ENCODE results near the gene FBXL19. TPM values are rescaled to one million over a fixed set of nuclear protein-coding genes. Genes with fewer than 3 reads are reported as not detected.

Gene FBXL19
- polyA plus RNA-seq, 1 donor: 10.3 TPM

GRCh38 chr16:30947859-30948666 is 24.7 kb downstream of the FBXL19 start:
- DNase-seq: peak; percentile 93

DNA sequence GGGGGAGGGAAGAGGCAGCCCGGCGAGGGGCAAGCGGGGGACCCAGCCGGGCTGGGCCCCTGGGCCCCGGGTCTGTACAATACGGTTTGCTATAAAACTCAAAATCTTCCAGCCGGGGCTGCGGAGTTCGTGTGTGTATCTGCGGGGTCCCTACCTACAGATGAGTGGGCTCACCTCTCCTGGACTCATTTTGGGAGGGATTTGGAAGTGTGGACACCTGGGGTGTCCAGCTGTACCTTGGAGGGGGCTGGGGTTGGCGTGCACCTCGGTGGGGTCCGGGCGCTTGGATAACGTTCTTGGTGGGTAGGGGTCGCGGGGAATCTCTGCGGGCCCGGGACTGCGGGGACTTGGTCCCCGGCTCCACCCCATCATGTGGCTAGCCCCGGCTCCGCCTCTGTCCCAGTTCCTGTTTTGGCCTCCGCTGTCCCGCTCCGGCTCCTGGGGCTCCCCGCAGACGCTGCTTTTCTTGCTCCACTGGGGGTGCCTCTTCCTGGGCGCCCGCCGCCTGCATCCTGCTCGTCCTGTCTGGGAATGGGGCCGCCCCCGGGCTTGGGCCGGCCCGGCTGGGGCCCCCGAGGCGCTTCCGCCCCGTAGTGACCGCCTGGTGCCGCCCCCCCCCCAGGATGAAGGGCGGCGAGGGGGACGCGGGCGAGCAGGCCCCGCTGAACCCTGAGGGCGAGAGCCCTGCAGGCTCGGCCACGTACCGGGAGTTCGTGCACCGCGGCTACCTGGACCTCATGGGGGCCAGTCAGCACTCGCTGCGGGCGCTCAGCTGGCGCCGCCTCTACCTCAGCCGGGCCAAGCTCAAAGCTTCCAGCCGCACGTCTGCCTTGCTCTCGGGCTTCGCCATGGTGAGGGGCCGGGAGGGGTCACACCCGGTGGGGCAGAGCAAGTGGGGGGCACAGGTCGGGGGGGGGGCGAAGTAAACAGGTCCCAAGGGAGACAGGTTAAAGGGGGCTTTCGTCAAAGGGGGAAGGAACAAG is 25.6 kb downstream of the FBXL19 start, which contains the start of gene ORAI3:
Gene ORAI3, plus strand, starts transcription at position 402 of the 983 bp plus-strand sequence. Its CDS starts 222 bp downstream, at position 624.
- DNase-seq: peak; percentile 74

DNA sequence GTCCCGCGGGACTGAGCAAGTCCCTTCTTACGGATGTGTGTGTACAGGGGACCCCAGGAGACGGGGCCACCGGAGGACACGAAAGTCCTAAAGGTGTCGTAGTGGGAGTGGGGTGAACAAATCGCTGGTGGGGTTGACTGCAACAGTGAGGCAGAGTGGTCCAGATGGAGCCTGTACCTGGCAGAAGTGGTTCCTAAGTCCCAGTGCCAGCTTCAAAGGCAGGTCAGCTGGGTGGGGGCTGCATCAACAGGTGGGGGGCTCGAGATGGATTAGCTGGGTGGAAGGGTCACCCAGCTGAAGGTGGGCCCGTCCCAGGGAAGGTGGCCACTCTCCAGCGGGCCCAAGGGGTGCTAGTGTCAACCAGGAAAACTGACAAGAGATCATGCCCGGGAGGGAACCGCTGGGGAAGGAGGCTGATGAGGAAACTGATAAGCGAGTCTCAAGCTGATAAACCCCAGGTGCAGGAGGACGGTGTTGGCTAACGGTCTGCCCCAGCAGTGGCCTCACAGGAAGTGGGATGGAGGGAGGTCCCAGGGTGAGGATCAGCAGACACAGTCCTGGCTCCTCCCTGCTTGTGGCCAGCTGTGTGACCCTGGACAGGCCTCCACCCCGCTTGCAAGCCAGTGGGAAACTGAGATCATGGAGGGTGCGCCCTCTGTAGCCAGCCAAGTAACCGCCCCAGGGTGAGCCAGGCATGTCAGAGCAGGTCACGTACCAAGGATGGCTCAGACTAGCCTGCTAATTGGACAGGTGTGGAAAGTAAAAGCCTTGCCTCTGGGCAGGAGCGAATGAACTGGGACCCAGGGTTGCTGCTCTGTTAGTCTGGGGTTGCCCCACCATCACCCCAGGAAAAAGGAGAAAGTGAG is 26.5 kb downstream of the FBXL19 start:
- peak; percentile 73 for DNase-seq

DNA sequence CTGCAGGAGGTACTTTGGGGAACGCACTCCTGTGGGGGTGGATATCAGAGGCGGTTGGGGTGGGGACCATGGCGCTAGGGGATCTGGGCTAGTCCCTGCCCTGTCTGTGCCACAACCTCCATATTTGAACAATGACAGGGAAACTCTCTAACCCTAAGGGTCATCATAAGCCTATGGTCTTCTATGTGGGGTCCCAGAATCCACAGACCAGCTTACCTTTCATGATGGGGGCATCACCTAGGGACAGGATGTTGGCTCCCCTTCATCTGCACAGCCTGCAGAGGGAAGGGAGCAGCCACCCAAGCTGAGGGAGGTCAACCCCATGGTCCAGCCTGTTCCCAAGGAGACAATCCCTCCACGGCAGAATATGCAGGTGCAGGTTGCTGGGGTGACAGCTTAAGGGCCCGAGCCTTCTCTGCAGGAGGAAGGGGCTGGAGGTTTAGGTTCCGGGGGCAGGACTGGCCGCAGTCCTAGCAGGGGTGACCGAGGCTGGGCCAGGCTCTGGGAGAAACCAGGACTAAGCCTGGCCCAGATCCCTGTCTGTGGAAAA is 27.2 kb downstream of the FBXL19 start:
- DNase-seq: no peak

DNA sequence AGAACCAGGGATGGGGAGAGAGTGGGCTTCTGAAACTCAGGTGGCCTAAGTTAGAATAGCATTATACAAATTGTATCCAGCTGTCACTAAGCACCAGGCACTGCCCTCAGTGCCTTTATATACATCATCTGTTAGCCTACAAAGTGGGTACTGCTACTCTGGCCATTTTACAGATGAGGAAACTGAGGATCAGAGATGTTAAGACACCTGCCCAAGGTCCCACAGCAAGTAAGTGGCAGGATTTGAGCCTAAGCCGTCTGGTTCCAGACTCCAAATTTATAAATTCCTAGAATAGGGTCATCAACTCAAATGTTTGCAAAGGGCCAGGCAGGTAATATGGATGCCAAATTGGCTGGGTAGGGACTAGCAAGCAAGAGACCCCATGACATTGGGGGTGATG is 27.8 kb downstream of the FBXL19 start:
- DNase-seq: no peak

- DNase-seq: no peak
These were observed 28.4 kb downstream of the FBXL19 start for GRCh38 chr16:30951750-30952149.

- DNase-seq: no peak
These were observed 29.7 kb downstream of the FBXL19 start for GRCh38 chr16:30953111-30953510.

DNA sequence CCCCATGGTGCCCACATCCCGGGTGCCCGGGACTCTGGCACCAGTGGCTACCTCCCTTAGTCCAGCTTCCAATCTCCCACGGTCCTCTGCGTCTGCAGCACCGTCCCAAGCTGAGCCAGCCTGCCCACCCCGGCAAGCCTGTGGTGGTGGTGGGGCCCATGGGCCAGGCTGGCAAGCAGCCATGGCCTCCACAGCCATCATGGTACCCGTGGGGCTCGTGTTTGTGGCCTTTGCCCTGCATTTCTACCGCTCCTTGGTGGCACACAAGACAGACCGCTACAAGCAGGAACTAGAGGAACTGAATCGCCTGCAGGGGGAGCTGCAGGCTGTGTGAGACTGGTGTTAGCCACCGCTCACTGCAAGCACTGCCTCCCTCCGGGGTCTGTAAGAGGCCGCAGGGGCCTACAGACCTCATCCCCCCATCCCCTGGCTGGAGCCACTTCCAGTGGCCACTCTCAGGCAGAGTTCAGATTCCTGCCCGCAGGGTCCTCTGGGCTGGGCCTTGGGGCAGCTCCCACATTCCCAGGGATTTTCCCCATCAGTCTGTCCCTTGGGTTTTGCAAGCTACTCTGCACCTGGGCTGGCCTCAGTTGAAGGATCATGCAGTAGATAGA is 30.2 kb downstream of the FBXL19 start:
- peak; percentile 84 for DNase-seq

DNA sequence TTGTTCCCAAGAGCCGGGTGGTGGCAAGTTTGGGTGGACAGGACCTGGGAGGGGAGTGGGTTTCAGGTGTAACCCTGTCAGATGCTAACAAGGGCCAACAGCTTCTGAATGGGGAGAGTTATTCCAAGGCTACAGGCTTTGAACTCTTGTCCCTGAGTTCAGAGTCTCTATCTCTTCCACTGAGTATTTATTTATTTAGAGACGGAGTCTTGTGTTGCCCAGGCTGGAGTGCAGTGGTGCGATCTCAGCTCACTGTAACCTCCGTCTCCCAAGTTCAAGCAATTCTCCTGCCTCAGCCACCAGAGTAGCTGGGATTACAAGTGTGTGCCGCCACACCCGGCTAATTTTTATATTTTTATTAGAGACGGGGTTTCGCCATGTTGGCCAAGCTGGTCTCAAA is 31.6 kb downstream of the FBXL19 start:
- no peak for DNase-seq

DNA sequence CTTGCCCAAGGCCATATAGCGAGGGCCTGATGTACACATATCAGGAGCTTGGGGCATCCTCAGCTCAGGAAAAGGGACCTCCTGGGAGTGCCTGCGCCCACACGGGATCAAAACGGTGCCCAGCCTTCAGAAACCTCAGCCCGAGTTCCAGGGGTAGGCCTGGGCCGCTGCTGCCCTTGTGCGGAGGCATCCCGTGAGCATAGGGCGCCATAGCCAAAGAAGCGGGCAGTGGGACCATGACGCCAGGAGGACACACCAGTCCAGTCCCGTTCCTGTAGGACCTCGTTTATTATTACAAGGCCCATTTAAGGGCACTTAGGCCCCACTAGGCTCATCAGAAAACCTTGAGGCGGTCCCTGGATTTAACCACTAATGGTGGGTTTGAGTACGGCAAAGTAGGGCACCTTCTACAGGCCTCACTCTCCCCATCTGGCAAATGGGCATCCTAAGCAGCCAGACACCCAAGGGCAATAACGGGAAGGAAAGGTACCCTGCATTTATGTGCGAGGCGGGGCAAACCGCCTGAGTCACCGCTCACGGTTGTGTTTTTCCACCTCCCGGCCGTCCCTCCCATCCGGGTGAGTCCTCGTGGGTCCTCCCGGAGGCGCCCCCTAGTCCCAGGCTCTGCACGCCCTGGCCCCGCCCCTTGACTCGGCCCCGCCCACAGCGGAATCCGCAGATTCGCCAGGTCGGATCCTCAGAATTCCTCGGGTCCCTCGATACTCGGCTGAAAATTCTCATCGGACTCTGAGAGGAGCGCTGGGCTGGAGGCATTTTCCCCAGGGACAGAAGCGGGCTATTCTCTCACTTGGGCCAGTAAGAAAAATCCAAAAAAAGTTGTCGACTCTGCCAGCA is 33.5 kb downstream of the FBXL19 start:
- peak; percentile 81 for DNase-seq

- peak; percentile 95 for DNase-seq
These were observed 34.2 kb downstream of the FBXL19 start, which contains the start of gene SETD1A for GRCh38 chr16:30957456-30958174. TSS of gene SETD1A (plus strand) at chr16:30957754. CDS start at chr16:30958732, 978 bp downstream.

- DNase-seq: no peak
These were observed 35.1 kb downstream of the FBXL19 start for GRCh38 chr16:30958175-30959079.

GRCh38 chr16:30961384-30961783 is 38.0 kb downstream of the FBXL19 start:
- no peak for DNase-seq

- DNase-seq: no peak
These were observed 40.6 kb downstream of the FBXL19 start for GRCh38 chr16:30963925-30964511.

DNA sequence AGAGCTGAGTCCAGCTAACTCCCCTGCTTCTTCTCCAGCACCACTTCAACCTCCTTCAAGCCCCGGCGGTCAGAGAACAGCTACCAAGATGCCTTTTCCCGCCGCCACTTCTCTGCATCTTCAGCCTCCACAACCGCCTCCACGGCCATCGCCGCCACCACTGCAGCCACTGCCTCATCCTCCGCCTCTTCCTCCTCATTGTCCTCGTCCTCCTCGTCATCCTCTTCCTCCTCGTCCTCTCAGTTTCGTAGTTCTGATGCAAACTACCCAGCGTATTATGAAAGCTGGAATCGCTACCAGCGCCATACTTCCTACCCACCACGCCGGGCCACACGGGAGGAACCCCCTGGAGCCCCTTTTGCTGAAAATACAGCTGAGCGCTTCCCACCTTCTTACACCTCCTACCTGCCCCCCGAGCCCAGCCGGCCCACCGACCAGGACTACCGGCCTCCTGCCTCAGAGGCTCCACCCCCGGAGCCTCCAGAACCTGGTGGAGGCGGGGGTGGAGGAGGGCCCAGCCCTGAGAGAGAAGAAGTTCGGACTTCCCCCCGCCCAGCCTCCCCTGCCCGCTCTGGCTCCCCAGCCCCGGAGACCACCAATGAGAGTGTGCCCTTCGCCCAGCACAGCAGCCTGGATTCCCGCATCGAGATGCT is 41.3 kb downstream of the FBXL19 start:
- no peak for DNase-seq

DNA sequence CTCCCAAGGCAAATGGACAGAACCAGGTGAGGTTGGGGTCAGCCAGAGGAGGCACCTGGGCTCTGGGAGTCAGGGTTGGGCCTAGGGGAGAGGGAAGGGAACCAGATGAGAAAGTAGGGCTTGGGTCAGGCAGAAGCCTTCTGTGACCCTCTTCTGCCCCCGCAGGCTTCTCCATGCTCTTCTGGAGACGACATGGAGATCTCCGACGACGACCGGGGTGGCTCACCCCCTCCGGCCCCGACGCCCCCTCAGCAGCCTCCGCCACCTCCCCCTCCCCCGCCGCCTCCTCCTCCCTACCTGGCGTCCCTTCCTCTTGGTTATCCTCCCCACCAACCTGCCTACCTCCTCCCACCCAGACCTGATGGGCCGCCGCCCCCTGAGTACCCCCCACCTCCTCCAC is 42.1 kb downstream of the FBXL19 start:
- DNase-seq: no peak

DNA sequence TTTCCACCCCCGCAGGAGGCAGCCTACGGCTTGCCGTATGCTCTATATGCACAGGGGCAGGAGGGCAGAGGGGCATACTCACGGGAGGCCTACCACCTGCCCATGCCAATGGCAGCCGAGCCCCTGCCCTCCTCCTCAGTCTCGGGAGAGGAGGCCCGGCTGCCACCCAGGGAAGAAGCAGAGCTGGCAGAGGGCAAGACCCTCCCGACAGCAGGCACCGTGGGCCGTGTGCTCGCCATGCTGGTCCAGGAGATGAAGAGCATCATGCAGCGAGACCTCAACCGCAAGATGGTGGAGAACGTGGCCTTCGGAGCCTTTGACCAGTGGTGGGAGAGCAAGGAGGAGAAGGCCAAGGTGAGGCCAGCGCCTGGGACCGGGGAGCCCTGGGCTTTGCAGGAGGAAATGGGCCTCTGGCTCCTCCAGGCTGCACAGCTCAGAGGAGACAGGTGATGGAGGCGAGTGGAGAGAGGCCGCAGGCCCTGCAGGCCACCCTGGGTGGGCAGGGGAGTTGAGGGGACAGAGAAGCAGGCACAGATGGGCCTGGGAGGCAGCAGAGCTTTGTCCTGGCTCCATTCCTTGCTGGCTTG is 42.8 kb downstream of the FBXL19 start:
- no peak for DNase-seq

Measured in hindlimb muscle (tissue), 1 donor.